SIG-M5 treated with dmso at 0.1 percent for 504 hours (cell line): ENCODE results near the gene SPATA16.

Experiments
- DNase-seq: peaks from one replicate; lab custom pipeline; 2025; ENCODE audit not compliant: unreplicated experiment; lab: John Stamatoyannopoulos, UW

Gene SPATA16

DNA sequence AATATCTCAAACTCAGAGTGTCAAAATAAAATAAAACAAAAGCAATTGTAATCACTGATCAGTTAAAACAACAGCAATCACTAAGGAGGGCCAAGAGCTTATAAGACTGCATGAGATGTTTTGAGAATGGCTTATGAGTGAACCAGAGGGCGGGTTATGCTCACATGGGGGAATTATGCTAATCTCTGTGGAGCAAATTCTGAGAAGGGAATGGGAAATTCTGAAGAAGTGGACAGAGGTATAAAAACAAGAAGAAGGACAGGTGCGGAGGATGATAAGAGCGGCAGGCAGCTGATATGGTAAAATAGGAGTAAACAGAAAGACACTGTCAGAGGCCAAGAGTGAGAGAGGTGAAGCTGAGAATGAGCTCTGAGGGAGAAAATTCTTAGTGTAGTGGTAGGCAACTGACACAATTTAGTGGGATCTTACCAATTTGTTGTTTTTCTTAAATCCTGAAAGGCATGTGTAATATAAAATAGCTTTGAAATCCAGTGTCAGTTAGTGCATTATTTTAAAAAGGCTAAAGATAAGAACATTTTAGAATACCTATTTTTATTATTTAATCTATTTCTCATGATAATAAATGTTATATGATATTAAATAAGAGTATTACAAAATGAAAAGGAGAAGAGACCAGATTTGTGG lies 133.8 kb downstream of the SPATA16 start:
- no peak for DNase-seq

- DNase-seq: no peak
Measured at GRCh38 chr3:173006006-173006405, 135.0 kb downstream of the SPATA16 start.

DNA sequence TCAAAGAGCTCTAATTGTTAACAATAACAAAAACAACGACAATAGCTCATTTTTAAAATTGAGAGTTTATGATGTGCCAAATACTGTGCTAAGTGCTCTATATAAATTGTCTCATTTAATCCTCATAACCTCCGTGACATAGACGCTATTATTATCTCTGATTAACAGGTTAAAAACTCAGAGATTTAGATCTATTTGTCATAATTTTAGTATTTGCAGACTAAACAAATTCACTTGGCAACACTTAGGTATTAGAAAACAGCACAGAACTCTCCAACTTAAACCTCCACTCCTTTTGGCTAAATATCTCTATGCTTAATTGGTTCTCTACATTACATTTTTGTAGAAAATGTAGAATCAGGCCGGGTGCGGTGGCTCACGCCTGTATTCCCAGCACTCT lies 136.4 kb downstream of the SPATA16 start:
- DNase-seq: no peak

- DNase-seq: no peak
Measured at GRCh38 chr3:173003956-173004355, 137.1 kb downstream of the SPATA16 start.

GRCh38 chr3:173003471-173003870 lies 137.6 kb downstream of the SPATA16 start:
- DNase-seq: no peak

DNA sequence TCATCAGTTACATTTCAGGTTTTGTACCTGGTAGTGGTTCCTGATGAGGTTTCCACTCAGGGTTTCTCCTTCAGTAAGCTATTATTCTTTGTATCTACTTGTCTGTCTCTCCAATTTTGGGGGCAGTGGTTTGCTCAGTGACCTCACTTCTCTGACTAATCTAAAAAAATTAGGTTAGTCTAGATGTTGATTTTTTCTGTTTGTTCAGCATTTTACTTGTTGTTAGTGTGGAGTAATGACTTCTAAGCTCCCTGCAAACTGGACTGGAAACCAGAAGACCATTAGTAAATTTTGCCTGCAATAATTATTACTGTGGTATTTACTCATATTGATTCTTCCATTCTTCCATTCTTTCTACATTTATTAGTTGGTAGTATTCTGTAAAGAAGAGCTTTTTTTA lies 139.4 kb downstream of the SPATA16 start:
- DNase-seq: no peak

- no peak for DNase-seq
Measured at GRCh38 chr3:173000553-173000952, 140.5 kb downstream of the SPATA16 start.

- no peak for DNase-seq
Measured at GRCh38 chr3:172993412-172993811, 147.6 kb downstream of the SPATA16 start.

GRCh38 chr3:172991424-172991996 lies 149.5 kb downstream of the SPATA16 start:
- DNase-seq: no peak

DNA sequence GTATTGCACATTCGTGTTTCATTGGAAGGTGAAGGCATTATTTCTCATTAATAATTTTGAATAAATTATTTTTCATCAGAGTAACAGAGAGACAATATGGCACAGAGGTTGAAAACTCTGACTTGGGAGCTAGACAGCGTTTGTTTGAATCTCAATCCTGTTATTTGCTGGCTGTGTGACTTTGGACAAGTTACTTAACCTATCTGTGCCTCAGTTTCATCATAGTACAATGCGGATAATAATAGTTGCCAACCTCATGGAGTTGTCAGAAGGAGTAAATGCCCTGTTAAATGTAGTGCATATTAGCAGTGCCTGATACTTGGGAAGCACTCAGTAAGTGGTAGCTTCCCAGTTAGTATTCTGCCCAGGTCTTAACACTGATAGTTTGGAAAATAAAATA lies 151.7 kb downstream of the SPATA16 start:
- DNase-seq: no peak

DNA sequence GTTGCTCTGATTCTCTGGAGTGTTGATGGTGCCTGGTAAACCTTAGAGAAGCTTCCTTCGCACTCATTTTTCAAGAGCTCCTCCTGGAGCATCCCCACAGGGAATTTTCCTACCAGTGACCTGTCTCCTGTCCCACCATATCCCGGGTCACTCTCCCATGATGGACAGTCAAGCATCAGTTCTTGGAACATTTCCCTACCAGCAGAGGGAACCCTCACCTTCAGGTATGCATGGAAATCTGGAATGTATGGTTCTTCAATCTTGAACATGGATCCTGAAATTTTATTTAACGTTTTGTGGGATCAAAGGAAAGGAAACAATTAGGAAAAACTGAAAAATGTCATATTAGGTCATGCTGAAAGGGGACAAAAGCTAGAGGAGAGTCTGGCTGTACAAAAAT lies 153.8 kb downstream of the SPATA16 start:
- no peak for DNase-seq

- DNase-seq: no peak
Measured at GRCh38 chr3:172984914-172985313, 156.1 kb downstream of the SPATA16 start.

DNA sequence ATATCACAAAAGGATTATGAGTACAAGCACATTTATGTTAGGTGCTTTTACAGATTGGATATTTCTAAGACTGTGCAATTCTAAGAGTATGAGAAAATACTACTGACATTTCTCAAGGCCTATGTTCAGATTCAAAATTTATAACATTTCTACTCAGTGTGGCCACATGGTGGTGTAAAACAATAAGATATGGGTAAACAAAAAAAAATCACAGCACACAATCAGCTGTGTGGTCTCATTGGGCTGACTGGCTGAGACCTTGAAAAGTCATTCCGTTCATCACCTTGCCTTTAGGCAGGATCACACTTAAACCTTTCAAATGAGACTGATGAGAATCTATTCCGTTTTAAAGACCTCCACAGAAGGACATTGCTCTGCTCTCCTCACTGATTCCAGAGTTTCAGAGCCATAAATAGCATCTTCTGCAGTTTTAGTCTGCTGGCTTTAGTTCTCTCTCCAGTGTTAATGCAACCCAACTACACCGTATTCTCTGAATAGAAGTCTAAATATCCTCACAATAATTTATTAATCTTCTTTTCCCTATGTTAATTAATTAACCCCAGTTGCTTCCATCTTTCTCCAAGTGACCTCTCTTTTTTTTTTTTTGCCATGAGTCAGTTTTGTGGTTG lies 158.2 kb downstream of the SPATA16 start:
- DNase-seq: no peak

- no peak for DNase-seq
Measured at GRCh38 chr3:172981407-172981983, 159.5 kb downstream of the SPATA16 start.

- DNase-seq: no peak
Measured at GRCh38 chr3:172980849-172981248, 160.2 kb downstream of the SPATA16 start.

DNA sequence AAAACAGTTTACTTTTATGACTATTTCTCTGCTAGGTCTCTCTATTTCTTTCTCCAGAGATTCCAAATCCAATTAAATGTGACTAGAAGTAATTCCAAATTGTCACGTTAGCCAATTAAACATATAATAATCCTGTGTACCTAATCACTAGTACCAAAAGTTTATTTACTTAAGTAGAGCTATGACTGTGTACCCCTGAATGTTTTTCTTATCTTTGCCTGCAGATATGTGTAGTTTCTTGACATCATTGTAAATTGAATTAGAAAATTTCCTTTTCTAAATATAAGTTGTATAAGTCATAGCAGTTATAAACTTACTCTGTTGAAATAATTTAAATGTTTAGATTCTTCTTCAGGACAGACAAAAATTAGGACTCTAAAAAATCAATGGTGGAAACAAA lies 163.3 kb downstream of the SPATA16 start:
- no peak for DNase-seq

GRCh38 chr3:172974969-172975368 lies 166.1 kb downstream of the SPATA16 start:
- DNase-seq: no peak

GRCh38 chr3:172973799-172974198 lies 167.2 kb downstream of the SPATA16 start:
- no peak for DNase-seq

DNA sequence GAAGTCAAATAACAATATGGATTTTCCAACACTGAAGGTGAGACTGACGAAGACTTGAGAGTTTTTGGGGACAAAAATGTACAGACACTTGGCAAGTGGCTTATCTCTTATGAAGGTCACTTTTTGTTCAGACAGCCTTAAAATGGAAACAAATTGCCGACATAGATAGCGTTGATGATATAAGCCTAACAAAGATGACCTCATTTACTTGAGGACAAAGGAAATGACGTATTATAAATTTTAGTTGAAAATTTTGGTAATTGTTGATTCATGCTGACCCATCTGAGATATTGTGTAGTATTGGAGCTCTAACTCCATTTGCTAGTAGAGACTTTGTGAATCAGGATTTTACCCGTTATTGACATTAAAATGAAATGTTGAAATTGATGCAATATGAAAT lies 168.3 kb downstream of the SPATA16 start:
- no peak for DNase-seq

DNA sequence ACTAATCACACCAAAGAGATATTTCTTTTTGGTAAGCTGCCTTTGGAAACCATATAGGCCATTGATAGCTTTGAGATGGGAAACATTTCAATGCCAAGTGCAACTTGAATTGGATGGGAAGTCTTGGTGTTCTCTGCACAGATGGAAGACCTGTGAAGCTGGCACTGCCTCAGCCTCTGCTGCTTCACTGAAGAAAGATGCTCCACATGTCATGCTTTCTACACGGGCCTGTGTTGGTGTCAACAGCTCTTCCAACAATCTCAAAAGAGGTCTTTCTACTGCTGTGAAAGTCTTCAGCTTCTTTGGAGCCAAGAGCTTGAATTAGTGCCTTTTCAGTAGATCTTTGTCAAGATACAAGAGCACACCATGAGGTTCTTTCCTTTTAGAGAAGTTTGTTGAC lies 169.0 kb downstream of the SPATA16 start:
- no peak for DNase-seq

GRCh38 chr3:172968646-172969045 lies 172.4 kb downstream of the SPATA16 start:
- no peak for DNase-seq

- no peak for DNase-seq
Measured at GRCh38 chr3:172965256-172965655, 175.8 kb downstream of the SPATA16 start.
